Spleen (tissue), 11 donors: ENCODE measurements around the gene TMX1. TPM values are rescaled to one million over a fixed set of nuclear protein-coding genes. Genes with fewer than 3 reads are reported as not detected.

Experiments used
- DNase-seq: peaks from one replicate; pipeline ENCODE4 v3.0.0-alpha.2; 2020
- H3K27ac ChIP-seq, 8 donors: fragments of 200-600 bp; sonication (generic) in 7 of 8; 1 replicate in 4 of 8; 2 replicates in 4 of 8; pipeline versions ENCODE4 v1.5.0 to v1.8.0; 2016 to 2021; ENCODE audit warnings: inconsistent platforms in 4 of 8, mild to moderate bottlenecking in 4 of 8, moderate library complexity in 1 of 8
- H3K27me3 ChIP-seq, 7 donors: fragments of 200-600 bp; sonication (generic) in 6 of 7; replicated peaks in 1 of 7; 1 replicate in 4 of 7; 2 replicates in 3 of 7; pipeline versions ENCODE4 v1.5.0 to v1.8.0; 2016 to 2021; ENCODE audit warnings: inconsistent platforms in 3 of 7, mild to moderate bottlenecking in 1 of 7
- H3K36me3 ChIP-seq, 6 donors: fragments of 200-600 bp; sonication (generic) in 5 of 6; 1 replicate in 4 of 6; 2 replicates in 2 of 6; pipeline versions ENCODE4 v1.5.0 to v1.8.0; 2016 to 2021; ENCODE audit warnings: inconsistent platforms in 2 of 6
- H3K4me1 ChIP-seq, 6 donors: fragments of 200-600 bp; sonication (generic) in 5 of 6; 1 replicate in 3 of 6; 2 replicates in 3 of 6; pipeline versions ENCODE4 v1.5.0 to v1.8.0; 2016 to 2021; ENCODE audit warnings: inconsistent platforms in 3 of 6
- H3K4me3 ChIP-seq, 8 donors: fragments of 200-600 bp; sonication (generic) in 7 of 8; 1 replicate in 4 of 8; 2 replicates in 4 of 8; pipeline versions ENCODE4 v1.5.0 to v1.8.0; 2016 to 2021; ENCODE audit warnings: inconsistent platforms in 4 of 8, mild to moderate bottlenecking in 4 of 8, moderate library complexity in 2 of 8
- H3K9me3 ChIP-seq, 8 donors: fragments of 200-600 bp; sonication (generic) in 7 of 8; 1 replicate in 4 of 8; 2 replicates in 4 of 8; pipeline versions ENCODE4 v1.5.0 to v1.8.0; 2016 to 2021; ENCODE audit warnings: inconsistent platforms in 4 of 8
- POLR2A ChIP-seq, 3 donors: fragments of 450-650 bp; IDR thresholded peaks; one replicate each; pipeline ENCODE4 v1.5.1; 2017; ENCODE audit warnings: antibody characterized with exemption in 3 of 3, mild to moderate bottlenecking in 1 of 3
- POLR2AphosphoS5 ChIP-seq, 3 donors: sonication (generic); formaldehyde crosslinking; IDR thresholded peaks; one replicate each; pipeline ENCODE4 v1.5.1; 2017; ENCODE audit warnings: antibody characterized with exemption in 3 of 3
- WGBS, 5 donors: extraction: QIAGEN DNeasy Blood & Tissue Kit in 3 of 5; methylation state at CpG; one replicate each; pipeline versions ENCODE4 v1.1.5 to v1.1.7; 2013 to 2018; 5-methylcytosine and 5-hydroxymethylcytosine counted together
- intact Hi-C: fragments of 100-400 bp; cut with DNase I; formaldehyde crosslinking; loops from one replicate; pipeline ENCODE4 v1.15.0; 2023; ENCODE audit warnings: low total_unique reads
- polyA plus RNA-seq, 3 donors: library from polyadenylated mRNA; stranded (reverse); fragments of 200-250 nt; gene quantifications; one replicate each; pipeline ENCODE4 v1.2.1, GENCODE V29; 2013
- total RNA-seq, 7 donors: library from RNA; depleted of rRNA in 3 of 7; stranded (reverse); fragments of >200 nt in 3 of 7; fragmentation: NEBNext Ultra II Directional in 4 of 7; extraction: Animal tissue kit (Norgen Biotek cat#: 25700) in 4 of 7; gene quantifications; one replicate each; pipeline versions ENCODE4 v1.1.0 to v1.2.1, GENCODE V29; 2016 to 2021
- TF ChIP-seq, protein P1 (sequence below), 11 experiments: fragments of 200-600 bp in 7 of 11; fragments of 450-650 bp in 4 of 11; sonication (generic) in 4 of 11; IDR thresholded peaks in 8 of 11; conservative IDR thresholded peaks in 3 of 11; 1 replicate in 7 of 11; 2 replicates in 4 of 11; pipeline versions ENCODE4 v1.4.0 to v1.8.0; 2016 to 2021; ENCODE audit warnings: antibody characterized with exemption in 11 of 11, inconsistent platforms in 4 of 11, mild to moderate bottlenecking in 1 of 11
- donor health status: healthy with polysubstance abuse.
- donor health status: DM: no; HTN: no; CAD: no; lungs with moderate emphysema.
- donor health status: DM: no; HTN: no; CAD: no.
- donor health status: Bipolar disorder and iron deficiency.
- donor health status: healthy.
- donor health status: DM: no; HTN: no; CAD: no.
- donor health status: DM: yes; HTN: yes; CAD: no.

The TMX1 gene
- total and polyA plus RNA-seq, 10 donors = 6.1 to 41.3 (median 35.0) TPM

DNA sequence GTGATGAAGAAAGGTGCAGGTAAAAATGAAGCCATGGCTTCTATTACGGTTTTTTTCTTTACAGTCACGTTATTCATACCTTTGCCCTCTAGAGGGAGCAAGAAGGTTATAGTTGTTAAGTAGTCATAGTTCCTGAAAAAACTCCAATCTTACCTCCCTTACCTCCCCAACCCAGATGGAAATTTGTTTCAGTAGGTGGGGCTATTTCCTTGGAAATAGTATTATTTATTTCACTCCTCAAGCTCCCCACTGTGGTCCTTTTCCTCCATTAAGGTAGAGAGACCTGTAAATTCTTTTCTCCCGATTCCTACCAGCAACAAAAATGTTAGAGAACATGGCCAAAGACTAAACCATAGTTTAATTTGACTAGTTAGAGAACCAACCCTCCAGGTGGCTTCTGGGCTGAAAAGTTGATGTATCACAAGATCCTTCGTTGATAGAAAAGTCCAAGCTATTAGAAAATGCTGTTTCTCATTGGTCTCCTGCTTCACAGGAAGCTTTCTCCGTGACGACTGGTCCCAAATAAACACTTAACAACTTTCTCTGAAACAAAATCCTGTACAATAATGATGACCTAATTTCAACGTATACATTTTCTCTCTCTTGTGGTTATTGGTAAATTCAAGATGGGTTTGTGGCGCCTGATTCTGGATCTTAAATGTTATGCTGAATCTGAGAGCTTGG, 43.5 kb downstream of the TMX1 start:
- Histone ChIP-seq H3K4me3 (no peak overlapping the region), H3K9me3 (no peaks in the 10 kb centered on the region), H3K4me1 (peaks cover 0 to 18% (median 0%) of the 10 kb centered on the region in 6 donors), H3K27ac (no peak overlapping the region), H3K36me3 (no peaks in the 10 kb centered on the region), H3K27me3 (no peaks in the 10 kb centered on the region)
- WGBS, 5 donors = 66 to 71% (median 69%) methylated on average over 8 of the region's 8 CpGs
- TF ChIP-seq POLR2A (IDR thresholded peaks at IDR 0.05) (no peak), POLR2AphosphoS5 (IDR thresholded peaks at IDR 0.05) (no peak)
- TF ChIP-seq, protein P1, sequence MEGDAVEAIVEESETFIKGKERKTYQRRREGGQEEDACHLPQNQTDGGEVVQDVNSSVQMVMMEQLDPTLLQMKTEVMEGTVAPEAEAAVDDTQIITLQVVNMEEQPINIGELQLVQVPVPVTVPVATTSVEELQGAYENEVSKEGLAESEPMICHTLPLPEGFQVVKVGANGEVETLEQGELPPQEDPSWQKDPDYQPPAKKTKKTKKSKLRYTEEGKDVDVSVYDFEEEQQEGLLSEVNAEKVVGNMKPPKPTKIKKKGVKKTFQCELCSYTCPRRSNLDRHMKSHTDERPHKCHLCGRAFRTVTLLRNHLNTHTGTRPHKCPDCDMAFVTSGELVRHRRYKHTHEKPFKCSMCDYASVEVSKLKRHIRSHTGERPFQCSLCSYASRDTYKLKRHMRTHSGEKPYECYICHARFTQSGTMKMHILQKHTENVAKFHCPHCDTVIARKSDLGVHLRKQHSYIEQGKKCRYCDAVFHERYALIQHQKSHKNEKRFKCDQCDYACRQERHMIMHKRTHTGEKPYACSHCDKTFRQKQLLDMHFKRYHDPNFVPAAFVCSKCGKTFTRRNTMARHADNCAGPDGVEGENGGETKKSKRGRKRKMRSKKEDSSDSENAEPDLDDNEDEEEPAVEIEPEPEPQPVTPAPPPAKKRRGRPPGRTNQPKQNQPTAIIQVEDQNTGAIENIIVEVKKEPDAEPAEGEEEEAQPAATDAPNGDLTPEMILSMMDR (IDR thresholded peaks at IDR 0.05 in 8 of 11, conservative IDR thresholded peaks at IDR 0.05 in 3 of 11) = peak; percentile 42 to 81 (median 71)
- intact Hi-C loops = loop anchor here (5.0 kb wide), 1 partner anchor 499 kb away; no protein-coding TSS in a partner anchor
- DNase-seq = no peak

DNA sequence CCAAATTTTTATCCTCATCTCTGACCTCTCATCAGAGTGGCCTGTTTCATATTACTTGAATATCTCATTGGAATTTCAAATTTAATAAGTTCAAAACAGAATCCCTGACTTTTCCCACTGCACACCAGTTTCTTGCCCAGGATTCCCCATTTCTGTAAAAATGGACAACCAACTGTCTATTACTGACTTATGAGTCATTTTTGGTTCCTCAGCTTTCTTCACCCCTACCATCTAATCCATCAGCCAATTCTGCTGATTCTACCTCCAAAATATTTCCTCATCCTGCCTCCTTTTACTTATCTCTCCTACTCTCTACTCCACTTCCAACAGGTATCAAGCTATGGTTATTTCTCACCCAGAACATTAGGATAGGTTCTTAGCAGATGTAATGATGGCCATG, 44.2 kb downstream of the TMX1 start:
- no peak for DNase-seq
- no peak overlapping the region for H3K27ac ChIP-seq
- TF ChIP-seq POLR2AphosphoS5 (IDR thresholded peaks at IDR 0.05) = no peak
- TF ChIP-seq, protein P1 (IDR thresholded peaks at IDR 0.05 in 8 of 11, conservative IDR thresholded peaks at IDR 0.05 in 3 of 11) = no peak
- TF ChIP-seq POLR2A (IDR thresholded peaks at IDR 0.05) = no peak
- no peaks in the 10 kb centered on the region for H3K36me3 ChIP-seq
- H3K4me3 ChIP-seq = no peak overlapping the region
- H3K27me3 ChIP-seq = no peaks in the 10 kb centered on the region
- intact Hi-C loops = loop anchor here (5.0 kb wide), 1 partner anchor 498 kb away; no protein-coding TSS in a partner anchor
- H3K4me1 ChIP-seq = peaks cover 0 to 18% (median 0%) of the 10 kb centered on the region in 6 donors
- no peaks in the 10 kb centered on the region for H3K9me3 ChIP-seq

DNA sequence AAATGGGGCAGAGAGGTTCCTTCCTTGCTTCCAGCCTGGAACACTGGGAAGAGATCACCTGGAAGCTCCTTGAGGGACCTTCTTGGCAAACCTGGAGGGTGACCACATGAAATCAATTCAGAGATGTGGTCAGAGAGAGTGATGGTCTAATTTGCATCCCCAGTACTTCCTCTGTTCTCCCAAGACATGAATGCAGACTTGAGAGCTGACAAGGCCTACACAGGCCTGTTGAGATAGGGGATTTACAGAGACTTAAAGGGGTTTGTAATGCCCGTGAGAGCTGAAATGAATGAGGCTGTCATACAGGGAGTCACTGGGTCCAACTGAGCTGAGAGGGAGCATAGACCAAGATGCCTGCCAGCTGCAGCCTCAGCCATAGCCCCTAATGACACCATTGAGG, 45.1 kb downstream of the TMX1 start:
- WGBS, 5 donors = 54 to 83% (median 59%) methylated on average over 1 of the region's 1 CpG
- no peaks in the 10 kb centered on the region for H3K36me3 ChIP-seq
- no peak for DNase-seq

DNA sequence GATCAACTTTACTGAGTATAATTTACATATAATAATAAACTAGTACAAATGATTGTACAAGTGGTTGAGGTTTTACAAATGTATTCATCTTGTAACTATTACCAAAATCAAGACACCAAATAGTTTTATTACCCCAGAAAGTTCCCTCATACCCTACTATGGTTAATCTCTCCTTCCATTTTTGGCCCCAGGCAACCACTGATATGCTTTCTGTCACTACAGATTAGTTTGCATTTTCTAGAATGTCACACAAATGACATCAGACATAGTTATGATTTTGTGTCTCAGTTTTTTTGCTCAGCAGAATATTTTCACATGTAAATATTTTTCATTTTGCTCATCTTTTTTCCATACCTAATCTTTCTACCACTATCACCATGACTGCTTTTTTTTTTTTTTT, 49.1 kb downstream of the TMX1 start:
- Histone ChIP-seq H3K36me3 (no peaks in the 10 kb centered on the region), H3K27ac (no peak overlapping the region), H3K4me1 (peaks cover 0 to 15% (median 6%) of the 10 kb centered on the region in 6 donors), H3K9me3 (no peaks in the 10 kb centered on the region), H3K27me3 (no peaks in the 10 kb centered on the region), H3K4me3 (no peak overlapping the region)
- TF ChIP-seq POLR2AphosphoS5 (IDR thresholded peaks at IDR 0.05) = no peak
- TF ChIP-seq, protein P1 (IDR thresholded peaks at IDR 0.05 in 8 of 11, conservative IDR thresholded peaks at IDR 0.05 in 3 of 11) = no peak
- TF ChIP-seq POLR2A (IDR thresholded peaks at IDR 0.05) = no peak
- intact Hi-C loops = no loop called here
- DNase-seq = no peak

More for the DNA sequence above, 45.1 kb downstream of the TMX1 start:
- TF ChIP-seq POLR2AphosphoS5 (IDR thresholded peaks at IDR 0.05) (no peak), POLR2A (IDR thresholded peaks at IDR 0.05) (no peak)
- TF ChIP-seq, protein P1 (IDR thresholded peaks at IDR 0.05 in 8 of 11, conservative IDR thresholded peaks at IDR 0.05 in 3 of 11) = no peak
- Histone ChIP-seq H3K27me3 (no peaks in the 10 kb centered on the region), H3K4me3 (no peak overlapping the region), H3K9me3 (no peaks in the 10 kb centered on the region), H3K4me1 (peaks cover 0 to 18% (median 0%) of the 10 kb centered on the region in 6 donors), H3K27ac (no peak overlapping the region)
- intact Hi-C loops = no loop called here
